Head of caudate nucleus (tissue), 42 donors: ENCODE results near the gene MARCHF2.
"Not testable (repeated sequence)": the region's sequence is repeated elsewhere in the genome, so short reads cannot be mapped to it uniquely, and the experiment has no call there.

ENCODE experiments used
- DNase-seq, 42 donors: peaks; one replicate each; pipeline versions ENCODE4 v3.0.0 to v3.0.0-alpha.2; 2020 to 2021; ENCODE audit warnings: mixed read lengths in 7 of 42
- intact Hi-C: fragments of 100-400 bp; cut with DNase I; formaldehyde crosslinking; loops from one replicate; pipeline ENCODE4 v1.15.0; 2022

The MARCHF2 gene

DNA sequence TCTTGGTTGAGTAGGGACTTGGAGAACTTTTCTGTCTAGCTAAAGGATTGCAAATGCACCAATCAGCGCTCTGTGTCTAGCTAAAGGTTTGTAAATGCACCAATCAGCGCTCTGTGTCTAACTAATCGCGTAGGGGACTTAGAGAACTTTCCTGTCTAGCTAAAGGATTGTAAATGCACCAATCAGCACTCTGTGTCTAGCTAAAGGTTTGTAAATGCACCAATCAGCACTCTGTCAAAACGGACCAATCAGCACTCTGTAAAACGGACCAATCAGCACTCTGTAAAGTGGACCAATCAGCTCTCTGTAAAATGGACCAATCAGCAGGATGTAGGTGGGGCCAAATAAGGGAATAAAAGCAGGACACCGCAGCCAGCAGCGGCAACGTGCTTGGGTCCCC lies 26.7 kb upstream of the MARCHF2 start:
- DNase-seq, intact Hi-C loops: not testable (repeated sequence)

DNA sequence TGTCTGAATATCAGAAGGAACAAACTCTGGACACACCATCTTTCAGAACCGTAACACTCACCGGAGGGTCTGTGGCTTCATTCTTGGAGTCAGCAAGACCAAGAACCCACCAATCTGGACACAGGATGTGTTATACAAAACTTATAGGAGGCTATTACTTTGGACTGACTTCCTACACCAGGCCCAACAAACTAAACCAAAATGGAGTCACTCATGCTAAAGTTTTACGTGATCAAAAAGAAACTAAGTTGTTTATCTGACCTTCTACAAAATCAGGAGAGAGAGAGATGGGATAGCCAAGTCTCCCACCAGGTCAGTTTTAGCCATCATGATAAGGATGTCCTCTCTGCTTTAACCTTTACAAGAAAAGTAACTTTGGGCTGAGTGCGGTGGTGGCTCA lies 26.1 kb upstream of the MARCHF2 start:
- no peak for DNase-seq
- intact Hi-C loops: no loop called here

DNA sequence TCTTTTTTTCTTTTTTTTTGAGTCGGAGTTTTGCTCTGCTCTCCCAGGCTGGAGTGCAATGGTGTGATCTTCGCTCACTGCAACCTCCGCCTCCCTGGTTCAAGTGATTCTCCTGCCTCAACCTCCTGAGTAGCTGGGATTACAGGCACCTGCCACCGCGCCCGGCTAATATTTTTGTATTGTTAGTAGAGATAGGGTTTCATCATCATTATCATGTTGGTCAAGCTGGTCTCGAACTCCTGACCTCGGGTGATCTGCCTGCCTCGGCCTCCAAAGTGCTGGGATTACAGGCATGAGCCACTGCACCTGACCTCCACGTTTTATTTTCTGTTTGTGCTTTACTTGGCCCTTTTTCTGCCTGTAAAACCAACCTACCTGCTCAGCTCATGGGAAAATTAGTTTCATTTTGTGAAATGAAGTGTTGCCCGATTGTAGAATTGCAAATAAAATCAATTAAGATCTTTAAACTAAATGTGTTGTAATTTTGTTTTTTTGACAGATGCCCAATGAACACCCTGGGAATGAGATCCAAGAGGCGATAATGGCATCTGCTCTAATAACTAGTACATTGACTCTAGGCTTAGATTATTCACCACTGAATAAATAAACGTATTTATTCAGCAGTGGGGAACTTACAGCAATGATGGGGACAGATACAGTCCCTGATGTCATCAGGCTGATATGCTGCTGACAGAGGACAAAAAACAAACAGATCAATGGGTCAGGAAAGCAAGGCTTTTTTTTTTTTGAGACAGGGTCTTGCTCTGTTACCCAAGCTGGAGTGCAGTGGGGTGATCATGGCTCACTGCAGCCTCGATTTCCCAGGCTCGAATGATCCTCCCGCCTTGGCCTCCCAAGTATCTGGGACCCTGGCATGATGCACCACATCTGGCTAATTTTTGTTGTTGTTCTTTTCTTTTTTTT lies 25.2 kb upstream of the MARCHF2 start:
- DNase-seq: no peak
- intact Hi-C loops: no loop called here

DNA sequence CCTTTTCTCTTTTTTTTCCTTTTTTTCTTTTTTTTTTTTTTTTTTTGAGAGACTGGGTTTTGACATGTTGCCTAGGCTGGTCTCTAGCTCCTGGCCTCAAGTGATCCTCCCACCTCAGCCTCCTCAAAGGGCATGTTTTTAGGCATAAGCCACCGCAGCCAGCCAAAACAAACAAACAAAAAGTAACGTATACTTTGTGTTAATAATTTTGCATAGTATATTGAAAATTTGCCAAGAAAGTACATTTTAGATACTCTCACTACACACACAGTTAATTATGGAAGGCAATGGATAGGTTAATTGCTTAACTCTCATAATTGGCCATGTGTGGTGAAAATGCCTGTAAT lies 24.5 kb upstream of the MARCHF2 start:
- peak in 1 of 42 donors; percentile 13 for DNase-seq

DNA sequence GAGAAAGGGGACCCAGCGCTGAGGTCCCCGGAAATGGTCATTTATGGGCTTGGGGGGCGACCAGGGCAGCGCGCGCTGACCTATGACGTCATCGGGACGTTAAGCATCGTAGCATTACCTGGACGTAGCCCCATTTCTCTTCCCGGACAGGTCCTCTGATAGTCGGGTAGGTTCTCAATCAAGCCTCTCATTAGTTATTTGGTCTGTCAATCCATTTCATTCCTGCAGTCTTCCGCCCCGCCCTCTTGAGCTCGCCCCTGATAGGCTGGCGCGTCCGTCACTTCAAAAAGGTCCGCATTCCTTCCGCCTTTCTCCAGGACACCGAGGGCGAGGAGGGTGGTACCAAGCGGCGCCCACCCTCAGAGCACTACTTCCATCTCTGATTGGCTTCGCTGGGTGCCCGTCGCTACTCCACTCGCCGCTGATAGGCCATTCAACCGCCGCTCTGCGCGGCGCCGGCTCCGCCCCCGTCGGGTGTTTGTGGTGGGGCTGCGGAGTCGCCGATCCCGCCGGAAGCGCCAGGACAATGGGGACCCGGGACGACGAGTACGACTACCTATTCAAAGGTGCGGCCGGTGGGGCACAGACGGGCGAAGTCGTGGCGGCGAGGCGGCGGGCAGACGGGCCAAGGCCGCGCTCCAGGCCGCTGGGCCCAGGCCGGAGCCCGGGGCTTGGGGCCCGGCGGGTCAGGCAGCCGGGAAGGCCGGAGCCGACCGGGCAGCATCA lies 23.1 kb upstream of the MARCHF2 start, which contains the start of gene RAB11B:
Gene RAB11B, plus strand, starts transcription at position 470 of the 726 bp plus-strand sequence. Its CDS starts 57 bp downstream, at position 527.
- intact Hi-C loops: no loop called here
- DNase-seq: peak; percentile 99 to 100 (median 100)

More for the DNA sequence above, 24.5 kb upstream of the MARCHF2 start:
- intact Hi-C loops: no loop called here

DNA sequence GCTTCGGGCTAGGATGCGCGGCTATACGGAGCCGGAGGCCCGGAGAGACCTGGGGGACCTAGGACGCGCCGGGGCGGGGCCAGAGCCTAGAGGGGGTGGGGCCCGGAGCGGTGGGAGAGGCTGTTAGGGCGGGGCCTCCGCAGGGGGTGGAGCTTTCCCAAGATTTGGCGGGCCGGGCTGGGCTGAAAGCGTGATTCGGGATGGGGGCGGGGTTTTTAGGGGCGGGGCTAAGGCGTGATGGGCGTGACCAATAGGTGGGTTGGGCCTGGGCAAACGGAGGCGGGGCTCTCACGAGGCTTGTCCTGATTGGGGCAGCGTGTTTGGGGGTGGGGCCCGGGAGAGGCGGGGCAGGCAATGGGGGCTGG lies 22.5 kb upstream of the MARCHF2 start:
- intact Hi-C loops: no loop called here
- peak; percentile 90 to 99 (median 96) for DNase-seq

DNA sequence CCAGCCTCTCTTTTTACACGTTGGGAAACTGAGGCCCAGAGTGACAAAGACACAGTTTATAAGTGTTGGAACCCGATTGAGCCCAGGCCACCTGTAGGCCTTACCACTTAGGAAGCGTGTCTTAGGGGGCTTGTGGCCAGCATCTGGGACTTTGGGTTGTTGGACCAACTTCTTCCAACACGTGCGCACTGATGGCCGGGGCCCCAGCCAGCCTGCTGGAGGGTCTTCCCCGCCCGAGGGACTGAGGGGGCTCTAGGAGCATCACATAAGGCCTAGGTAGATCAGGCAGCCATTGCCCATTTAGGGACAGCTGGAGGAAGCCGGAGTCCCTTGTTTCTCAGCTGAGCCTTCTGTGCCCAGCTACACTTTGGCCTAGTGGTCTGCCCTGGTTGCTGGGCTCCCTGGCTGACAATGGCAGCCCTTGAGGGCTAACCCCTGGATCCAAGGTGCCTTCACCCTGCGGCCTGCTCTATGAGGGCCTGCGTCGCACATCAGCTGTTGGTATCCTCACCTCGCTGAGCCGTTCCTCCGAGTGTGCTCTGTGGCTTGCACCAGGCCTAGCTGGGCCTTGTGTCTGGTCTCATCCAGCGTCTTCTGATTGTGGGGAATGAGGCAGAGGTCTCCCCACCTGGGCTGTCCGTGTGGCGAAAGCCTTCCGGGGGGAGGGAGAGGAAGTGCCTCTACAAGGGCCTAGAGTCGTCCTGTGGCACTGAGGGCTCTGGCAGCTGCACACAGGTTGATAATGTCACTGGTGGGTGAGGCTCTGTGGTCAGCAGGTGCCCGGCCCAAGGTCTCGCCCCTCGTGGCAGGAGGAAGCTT lies 21.7 kb upstream of the MARCHF2 start:
- DNase-seq: peak in 1 of 42 donors; percentile 36
- intact Hi-C loops: no loop called here

DNA sequence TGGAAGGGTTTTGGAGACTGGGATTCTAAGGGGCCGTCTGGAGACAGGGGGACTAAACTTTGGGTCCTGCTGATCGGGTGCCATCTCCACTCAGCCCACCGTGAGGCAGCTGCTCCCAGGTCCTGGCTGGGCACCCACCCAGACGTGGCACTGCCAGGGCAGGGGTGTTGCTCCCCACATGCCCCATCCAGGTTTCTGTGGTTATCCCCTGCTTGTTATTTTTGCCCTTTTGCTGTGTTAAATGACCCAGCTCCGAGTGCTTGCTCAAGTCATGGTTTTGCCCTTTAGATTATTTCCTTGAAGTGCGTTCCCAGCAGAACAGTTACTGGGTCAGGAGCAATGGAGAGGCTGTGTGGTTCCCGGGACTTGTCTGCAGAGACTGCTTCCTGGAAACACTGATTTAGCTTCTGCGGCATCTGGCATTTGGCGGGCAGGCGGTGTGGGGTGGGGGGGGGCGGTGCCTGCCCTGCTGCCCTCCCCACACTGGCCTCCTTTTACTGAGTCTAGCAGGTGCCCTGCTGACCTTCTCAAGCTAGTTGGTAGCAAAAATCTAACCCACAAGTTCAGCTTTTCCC lies 21.0 kb upstream of the MARCHF2 start:
- peak in 24 of 42 donors; percentile 17 to 78 (median 52) for DNase-seq
- intact Hi-C loops: no loop called here

DNA sequence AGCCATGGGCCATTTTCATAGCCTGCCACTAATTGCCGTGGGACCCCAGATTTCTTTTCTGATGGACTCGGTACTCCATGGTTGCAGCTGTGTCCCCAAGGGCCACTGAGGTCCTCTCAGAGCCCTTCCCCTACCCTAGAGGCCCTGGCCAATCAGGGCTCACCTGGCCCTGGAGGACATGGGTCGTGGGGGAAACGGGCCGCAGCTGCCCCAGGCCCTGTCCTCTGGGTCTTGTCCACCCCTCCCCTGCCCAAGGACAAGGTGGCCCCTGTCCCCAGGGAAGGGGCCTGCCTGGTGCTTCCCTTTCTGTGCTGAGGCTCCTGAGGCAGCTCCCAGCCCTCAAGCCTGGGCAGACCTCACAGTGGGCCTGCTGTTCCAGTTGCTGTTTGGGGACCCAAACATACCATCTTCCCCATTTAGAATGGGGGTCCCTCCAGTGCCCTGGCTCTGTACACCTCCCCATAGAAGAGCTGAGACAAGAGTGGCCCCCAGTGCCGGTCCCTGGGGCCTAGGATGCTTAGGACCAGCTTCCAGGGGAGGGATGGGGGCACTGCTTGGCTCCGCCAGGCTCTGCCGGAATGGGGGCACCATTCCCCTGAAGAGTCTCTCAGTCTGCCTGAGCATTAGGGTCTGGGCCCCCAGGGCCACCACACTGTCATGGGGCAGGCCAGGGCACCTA lies 19.8 kb upstream of the MARCHF2 start:
- peak in 1 of 42 donors; percentile 26 for DNase-seq
- intact Hi-C loops: no loop called here

DNA sequence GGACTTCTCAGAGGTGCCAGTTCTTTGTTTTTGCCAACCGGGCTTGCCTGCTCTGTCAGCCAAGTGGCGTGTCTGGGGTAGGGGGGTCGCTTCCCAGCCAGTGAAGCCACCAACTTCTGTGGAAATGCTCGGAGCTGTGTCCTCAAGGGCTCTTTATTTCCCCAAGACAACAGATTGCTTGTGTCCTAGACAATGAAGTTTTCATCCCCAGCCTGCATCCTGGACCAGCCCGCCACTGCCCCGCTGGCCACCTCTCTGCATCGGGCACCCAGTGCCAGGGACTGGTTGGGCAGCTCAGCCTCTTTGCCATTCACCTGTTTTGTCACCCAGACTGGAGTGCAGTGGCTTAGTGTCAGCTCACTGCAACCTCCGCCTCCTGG lies 19.2 kb upstream of the MARCHF2 start:
- peak; percentile 65 to 94 (median 86) for DNase-seq
- intact Hi-C loops: no loop called here

DNA sequence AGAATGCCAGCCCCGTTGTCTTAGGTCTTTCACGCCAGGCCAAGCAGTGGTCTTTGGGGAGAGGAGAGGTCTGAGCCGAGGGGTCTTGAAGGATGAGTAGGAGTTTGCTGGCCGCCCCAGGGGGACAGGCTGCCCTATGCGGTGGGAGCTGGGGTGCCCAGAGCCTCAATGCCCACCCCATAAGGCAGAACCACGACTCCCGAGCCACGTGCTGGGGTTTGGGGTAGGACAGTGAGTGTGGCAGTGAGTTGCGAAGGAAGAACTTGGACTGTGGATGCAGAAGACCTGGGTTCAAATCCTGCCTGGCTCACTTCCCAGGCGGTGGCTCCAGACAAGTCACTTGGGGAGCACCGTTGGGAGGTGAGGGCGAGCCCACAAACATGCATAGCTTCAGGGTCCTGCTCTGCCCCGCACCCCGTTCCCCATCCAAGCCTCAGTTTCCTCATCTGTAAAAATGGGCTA lies 17.5 kb upstream of the MARCHF2 start:
- intact Hi-C loops: loop anchor here (5.0 kb wide), 1 partner anchor 38 kb away; no protein-coding TSS in a partner anchor
- DNase-seq: no peak

DNA sequence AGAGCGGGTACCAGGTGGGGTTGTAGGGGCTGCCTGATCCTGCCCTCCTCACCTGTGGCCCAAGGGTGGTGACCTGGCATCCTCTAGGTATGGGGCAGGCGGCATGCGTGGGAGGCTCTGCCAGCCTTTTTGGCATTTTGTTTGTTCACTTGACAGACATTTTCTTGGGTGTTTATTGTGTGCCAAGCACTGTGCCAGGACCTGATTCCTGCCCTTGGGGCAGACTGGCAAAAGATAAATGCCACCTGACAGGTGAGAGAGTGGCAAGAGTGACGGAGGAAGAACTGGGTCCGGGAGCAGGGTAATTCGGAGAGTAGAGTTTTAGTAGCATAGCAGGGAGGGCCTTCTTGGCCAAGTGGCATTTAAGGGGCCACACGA lies 16.9 kb upstream of the MARCHF2 start:
- intact Hi-C loops: loop anchor here (5.0 kb wide), 1 partner anchor 39 kb away; no protein-coding TSS in a partner anchor
- DNase-seq: no peak

DNA sequence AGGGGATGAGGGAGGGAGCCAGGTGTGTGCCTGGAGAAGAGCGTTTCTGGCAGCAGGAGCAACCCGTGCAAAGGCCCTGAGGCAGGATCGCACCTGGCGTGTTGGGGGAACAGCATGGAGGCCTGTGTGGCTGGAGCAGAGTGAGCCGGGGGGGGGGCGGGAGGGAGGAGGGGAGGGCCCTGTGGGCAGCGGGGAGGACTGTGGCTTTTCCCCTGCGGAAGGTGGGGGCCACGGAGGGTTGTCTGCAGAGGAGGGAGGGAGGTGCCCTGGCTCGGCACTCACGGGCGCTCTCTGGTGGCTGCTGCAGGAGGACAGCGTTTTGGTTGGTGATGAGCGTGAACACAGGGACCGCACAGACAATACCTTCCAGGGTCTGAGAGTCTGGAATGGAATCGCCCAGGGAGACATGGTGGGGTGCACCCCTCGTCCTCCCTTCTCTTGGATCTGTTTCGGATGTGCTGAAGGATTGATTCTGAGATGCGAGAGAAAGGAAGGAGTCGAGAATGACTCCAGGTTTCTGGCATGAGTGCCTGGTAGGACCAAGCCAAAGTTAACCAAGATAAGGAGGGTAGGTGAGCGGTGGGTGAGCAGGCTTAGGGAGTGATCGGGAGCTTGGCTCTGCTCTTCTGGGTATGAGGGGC lies 16.4 kb upstream of the MARCHF2 start:
- intact Hi-C loops: loop anchor here (5.0 kb wide), 1 partner anchor 39 kb away; no protein-coding TSS in a partner anchor
- peak; percentile 56 to 89 (median 80) for DNase-seq

DNA sequence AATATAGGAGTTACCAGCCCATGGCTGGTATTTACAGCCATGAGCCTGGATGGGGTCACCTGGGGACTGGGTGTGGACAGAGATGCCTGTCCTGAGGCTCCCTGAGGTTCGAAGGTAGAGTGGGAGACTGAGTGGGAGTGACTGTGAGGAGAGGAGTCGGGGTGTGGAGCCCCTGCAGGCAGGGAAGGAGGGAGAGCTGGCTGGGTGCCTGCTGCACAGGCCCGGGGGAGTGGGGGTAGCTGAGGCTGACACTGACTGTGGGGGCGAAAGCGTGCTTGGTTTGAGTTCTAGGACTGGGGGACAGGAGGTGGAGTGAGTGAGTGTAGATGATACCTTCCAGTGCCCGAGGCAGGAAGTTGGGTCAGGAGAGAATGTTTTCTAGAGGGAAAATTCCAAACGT lies 15.8 kb upstream of the MARCHF2 start:
- peak in 5 of 42 donors; percentile 13 to 58 (median 26) for DNase-seq
- intact Hi-C loops: loop anchor here (5.0 kb wide), 1 partner anchor 40 kb away; no protein-coding TSS in a partner anchor

DNA sequence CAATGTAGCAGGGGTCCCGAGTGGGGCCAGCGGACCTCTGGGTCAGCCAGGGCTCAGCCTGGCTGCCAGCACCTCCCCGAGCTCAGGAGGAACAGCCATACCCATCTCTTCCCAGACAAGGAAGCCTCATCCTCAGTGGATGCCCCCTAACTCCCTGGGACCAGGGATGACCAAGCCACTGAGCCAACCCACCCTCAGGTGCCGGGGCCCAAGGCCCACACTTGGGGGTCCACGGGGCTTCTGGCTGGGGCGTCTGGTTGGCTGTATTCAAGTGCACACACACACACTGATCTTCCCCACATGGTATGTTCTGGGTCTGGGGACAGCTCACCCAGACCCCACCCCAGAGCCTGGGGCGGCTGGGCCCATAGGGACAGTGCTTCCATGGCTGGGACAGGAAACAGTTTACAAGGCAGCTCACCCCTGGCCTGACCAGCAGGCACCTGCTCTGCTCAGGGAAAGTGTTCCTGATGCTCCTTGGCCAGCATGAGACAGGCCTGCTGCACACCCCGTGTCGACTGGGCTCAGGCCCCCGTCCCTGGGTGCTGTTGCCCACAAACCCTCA lies 15.3 kb upstream of the MARCHF2 start:
- intact Hi-C loops: loop anchor here (5.0 kb wide), 1 partner anchor 41 kb away; no protein-coding TSS in a partner anchor
- DNase-seq: no peak

DNA sequence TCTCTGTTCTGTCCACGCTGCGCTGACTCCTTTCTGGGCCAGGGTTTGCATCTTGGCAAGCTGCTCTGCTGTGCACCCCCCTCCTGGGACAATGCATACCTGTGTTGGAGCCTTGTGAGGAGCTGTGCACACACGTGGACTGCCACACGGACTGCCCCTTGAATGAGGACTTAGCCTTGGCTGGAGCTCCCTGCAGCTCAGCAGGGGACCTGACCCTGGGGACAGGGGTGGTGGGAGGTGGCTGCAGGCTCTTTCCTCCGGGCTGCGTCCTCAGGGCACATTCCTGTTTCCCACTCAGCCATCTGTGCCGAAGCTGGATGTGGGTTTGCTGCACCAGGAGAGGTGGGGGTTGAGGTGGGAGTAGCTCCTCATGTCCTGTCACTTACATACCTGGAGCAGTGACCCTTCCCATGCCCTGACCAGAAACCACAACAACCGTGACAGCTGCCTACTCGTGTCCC lies 14.8 kb upstream of the MARCHF2 start:
- peak in 1 of 42 donors; percentile 19 for DNase-seq
- intact Hi-C loops: loop anchor here (5.0 kb wide), 1 partner anchor 41 kb away; no protein-coding TSS in a partner anchor

DNA sequence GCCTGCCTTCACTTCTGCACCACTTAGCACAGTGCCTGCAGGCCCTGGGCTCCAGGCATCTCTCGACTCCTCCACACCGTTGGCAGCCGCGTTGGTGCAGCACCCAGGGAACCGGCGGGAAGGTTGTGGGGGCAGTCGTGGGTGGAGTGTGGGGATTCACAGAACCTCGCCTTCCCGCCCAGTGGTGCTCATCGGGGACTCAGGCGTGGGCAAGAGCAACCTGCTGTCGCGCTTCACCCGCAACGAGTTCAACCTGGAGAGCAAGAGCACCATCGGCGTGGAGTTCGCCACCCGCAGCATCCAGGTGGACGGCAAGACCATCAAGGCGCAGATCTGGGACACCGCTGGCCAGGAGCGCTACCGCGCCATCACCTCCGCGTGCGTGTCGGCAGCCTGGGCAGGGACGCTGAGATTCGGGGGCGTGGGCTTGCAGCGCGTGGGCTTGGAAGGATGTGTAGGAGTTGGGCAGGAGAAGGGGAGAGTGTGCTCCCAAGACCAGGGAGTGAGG lies 13.4 kb upstream of the MARCHF2 start:
- intact Hi-C loops: loop anchor here (5.0 kb wide), 1 partner anchor 42 kb away; no protein-coding TSS in a partner anchor
- DNase-seq: peak in 25 of 42 donors; percentile 21 to 79 (median 61)
